Activated T-cell treated with anti-CD3 and anti-CD28 coated beads, Interleukin-2, amount 50 U/mL, for 24 hours (primary cell): ENCODE measurements around the gene HHIPL1.

Experiments
- DNase-seq: peaks from one replicate; pipeline ENCODE4 v3.0.0-alpha.2; 2020
- H3K27ac Mint-ChIP-seq: 2 replicates; pipeline ENCODE4 v1.8.0; 2020; ENCODE audit warnings: mild to moderate bottlenecking, mixed read lengths
- H3K27me3 Mint-ChIP-seq: 2 replicates; pipeline ENCODE4 v1.8.0; 2020; ENCODE audit warnings: mixed read lengths
- H3K36me3 Mint-ChIP-seq: 2 replicates; pipeline ENCODE4 v1.8.0; 2020; ENCODE audit warnings: low read depth, mixed read lengths
- H3K4me1 Mint-ChIP-seq: 2 replicates; pipeline ENCODE4 v1.8.0; 2020; ENCODE audit warnings: low read depth, mixed read lengths
- H3K4me3 Mint-ChIP-seq: 2 replicates; pipeline ENCODE4 v1.8.0; 2020; ENCODE audit warnings: mild to moderate bottlenecking, moderate library complexity, mixed read lengths
- H3K9me3 Mint-ChIP-seq: 2 replicates; pipeline ENCODE4 v1.8.0; 2020; ENCODE audit warnings: mixed read lengths

The HHIPL1 gene

DNA sequence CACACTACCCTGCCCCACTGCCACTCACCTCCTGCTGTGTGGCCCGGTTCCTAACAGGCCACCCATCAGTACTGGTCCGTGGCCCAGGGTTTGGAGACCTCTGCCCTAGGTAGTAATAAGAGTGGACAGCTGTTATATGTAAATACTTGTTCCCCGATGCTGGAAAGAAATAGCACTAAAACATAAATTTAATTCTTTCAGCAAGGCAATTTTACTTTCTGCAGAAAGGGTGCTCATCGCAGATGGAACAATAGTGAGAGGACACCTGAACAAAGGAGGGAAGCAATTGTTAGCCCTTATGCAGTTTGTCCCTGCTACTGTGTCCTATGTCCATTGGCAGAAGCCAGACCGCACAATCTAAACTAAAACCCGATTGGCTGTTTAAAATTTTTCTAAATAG is 33.3 kb downstream of the HHIPL1 start:
- Mint-ChIP-seq H3K27me3 (peaks cover 11% of the 10 kb centered on the region), H3K36me3 (no peaks in the 10 kb centered on the region), H3K4me1 (peaks cover 10% of the 10 kb centered on the region), H3K4me3 (no peak overlapping the region), H3K9me3 (peaks cover 7% of the 10 kb centered on the region), H3K27ac (no peak overlapping the region)
- no peak for DNase-seq

DNA sequence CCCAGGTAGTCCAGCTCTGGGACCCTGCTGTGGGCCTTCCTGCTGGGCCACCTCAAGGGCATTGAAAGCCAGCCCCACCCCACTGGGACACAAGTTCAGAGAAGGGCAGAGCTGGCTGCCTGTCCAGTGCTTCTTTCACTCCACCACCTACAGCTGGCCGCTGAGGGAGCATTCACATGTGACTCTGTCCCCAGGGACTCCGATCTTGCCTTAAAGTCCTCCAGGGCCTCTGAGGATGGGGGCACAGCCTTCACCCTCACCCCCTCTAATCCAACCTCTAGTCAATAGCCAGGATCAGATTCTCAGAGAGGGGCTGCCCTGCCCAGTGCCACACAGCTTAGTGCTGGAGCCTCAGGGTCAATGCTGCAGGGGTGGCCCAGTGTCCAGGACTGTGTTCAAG is 34.2 kb downstream of the HHIPL1 start:
- H3K27me3 Mint-ChIP-seq: peaks cover 9% of the 10 kb centered on the region
- H3K27ac Mint-ChIP-seq: no peak overlapping the region
- H3K36me3 Mint-ChIP-seq: peaks cover 3% of the 10 kb centered on the region
- H3K4me1 Mint-ChIP-seq: peaks cover 10% of the 10 kb centered on the region
- no peak overlapping the region for H3K4me3 Mint-ChIP-seq
- DNase-seq: no peak
- H3K9me3 Mint-ChIP-seq: peaks cover 7% of the 10 kb centered on the region

DNA sequence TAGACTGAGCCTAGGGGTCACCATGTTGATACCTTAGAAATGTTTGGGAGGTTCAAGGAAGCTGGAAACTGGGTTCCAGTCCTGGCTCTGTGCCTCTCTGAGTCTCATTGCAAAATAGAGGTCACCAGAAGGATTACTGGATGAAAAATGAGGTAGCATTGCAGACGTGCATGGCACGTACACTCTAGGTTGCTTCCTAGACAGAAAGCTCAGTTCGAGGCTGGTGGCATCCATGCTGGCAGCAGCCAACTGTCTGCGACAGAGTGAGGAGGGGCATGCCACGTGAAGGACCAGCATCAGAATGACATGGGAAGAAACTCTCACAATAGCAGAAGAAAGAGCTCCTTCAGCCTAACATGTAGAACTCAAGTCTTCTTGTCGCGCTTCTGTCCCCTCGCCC is 34.6 kb downstream of the HHIPL1 start:
- DNase-seq: no peak
- Mint-ChIP-seq H3K9me3 (peaks cover 7% of the 10 kb centered on the region), H3K27ac (no peak overlapping the region), H3K4me1 (peaks cover 10% of the 10 kb centered on the region), H3K27me3 (peaks cover 5% of the 10 kb centered on the region), H3K4me3 (no peak overlapping the region), H3K36me3 (peaks cover 3% of the 10 kb centered on the region)

DNA sequence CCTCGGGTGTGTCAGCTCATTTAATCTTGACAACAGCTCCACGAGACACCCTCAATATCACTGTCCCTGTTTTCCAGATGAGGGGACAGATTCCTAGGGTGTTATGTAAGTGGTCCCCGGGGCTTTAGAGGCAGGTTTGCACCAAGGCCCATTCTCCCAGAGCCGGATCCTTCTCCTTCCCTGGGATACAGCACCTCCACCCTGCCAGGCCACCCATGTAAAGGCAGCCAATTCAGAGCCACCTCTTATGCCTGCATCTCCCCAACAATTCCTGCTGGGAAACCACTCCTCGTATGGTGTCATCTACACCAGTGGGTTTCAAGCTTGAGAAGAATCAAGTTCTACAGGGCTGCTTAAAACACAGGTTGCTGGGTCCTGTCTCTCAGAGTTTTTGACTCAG is 35.1 kb downstream of the HHIPL1 start:
- no peak overlapping the region for H3K27ac Mint-ChIP-seq
- H3K4me1 Mint-ChIP-seq: peaks cover 10% of the 10 kb centered on the region
- peaks cover 3% of the 10 kb centered on the region for H3K36me3 Mint-ChIP-seq
- peaks cover 7% of the 10 kb centered on the region for H3K9me3 Mint-ChIP-seq
- no peak overlapping the region for H3K4me3 Mint-ChIP-seq
- DNase-seq: no peak
- peaks cover 2% of the 10 kb centered on the region for H3K27me3 Mint-ChIP-seq

DNA sequence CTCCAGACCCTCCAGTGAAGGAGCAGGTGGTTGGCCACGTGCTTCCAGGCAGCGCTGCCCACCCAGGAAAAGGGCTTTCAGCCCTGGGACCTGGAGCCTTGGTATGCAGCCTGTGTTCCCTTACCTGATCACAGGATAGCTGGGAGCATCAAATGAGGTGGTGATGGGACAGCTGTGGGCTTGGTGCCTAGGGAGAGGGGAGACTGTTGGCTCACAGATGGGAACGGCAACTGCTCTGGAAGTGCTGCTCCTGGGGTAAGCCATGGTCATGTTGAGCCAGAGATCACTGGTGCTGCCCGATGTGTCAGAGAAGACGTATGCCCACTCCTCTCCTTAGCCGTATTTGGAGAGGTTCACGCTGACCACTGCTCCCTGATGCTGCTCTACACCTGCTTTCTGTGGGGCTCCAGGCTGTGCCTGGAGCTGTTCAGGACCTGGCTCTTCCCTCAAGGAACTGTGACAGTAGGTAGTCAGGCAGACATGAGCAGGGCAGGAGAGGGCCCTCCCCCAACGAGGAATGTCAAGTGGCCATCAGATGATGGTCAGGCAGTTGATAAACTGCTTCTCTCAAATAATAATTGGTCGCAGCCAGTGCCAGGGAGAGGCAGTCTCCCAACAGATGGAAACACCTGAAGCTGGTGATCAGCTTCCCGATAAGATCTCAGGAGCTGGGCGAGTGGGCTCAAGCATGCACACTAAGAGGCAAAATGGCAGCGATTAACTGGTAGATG is 36.3 kb downstream of the HHIPL1 start:
- H3K4me3 Mint-ChIP-seq: no peak overlapping the region
- peaks cover 12% of the 10 kb centered on the region for H3K4me1 Mint-ChIP-seq
- H3K9me3 Mint-ChIP-seq: peaks cover 7% of the 10 kb centered on the region
- H3K36me3 Mint-ChIP-seq: peaks cover 3% of the 10 kb centered on the region
- H3K27me3 Mint-ChIP-seq: peaks cover 11% of the 10 kb centered on the region
- H3K27ac Mint-ChIP-seq: no peak overlapping the region
- no peak for DNase-seq

DNA sequence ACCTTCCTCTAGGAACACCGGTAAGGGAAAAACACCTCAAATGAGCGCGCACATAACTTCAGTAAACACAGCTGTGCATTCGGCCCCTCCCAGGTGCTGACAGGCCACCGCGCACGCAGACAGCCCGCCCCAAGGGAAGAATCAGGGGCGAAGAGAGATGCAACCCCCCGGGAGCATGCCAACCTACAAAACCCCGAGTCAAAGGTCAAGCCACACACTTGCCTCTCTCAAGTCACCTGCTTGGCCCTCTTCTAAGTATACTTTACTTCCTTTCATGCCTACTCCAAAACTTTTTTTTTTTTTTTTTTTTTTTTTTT is 36.9 kb downstream of the HHIPL1 start:
- peaks cover 3% of the 10 kb centered on the region for H3K36me3 Mint-ChIP-seq
- no peak for DNase-seq
- no peak overlapping the region for H3K27ac Mint-ChIP-seq
- H3K27me3 Mint-ChIP-seq: peaks cover 14% of the 10 kb centered on the region
- peaks cover 7% of the 10 kb centered on the region for H3K9me3 Mint-ChIP-seq
- peaks cover 8% of the 10 kb centered on the region for H3K4me1 Mint-ChIP-seq
- no peak overlapping the region for H3K4me3 Mint-ChIP-seq

DNA sequence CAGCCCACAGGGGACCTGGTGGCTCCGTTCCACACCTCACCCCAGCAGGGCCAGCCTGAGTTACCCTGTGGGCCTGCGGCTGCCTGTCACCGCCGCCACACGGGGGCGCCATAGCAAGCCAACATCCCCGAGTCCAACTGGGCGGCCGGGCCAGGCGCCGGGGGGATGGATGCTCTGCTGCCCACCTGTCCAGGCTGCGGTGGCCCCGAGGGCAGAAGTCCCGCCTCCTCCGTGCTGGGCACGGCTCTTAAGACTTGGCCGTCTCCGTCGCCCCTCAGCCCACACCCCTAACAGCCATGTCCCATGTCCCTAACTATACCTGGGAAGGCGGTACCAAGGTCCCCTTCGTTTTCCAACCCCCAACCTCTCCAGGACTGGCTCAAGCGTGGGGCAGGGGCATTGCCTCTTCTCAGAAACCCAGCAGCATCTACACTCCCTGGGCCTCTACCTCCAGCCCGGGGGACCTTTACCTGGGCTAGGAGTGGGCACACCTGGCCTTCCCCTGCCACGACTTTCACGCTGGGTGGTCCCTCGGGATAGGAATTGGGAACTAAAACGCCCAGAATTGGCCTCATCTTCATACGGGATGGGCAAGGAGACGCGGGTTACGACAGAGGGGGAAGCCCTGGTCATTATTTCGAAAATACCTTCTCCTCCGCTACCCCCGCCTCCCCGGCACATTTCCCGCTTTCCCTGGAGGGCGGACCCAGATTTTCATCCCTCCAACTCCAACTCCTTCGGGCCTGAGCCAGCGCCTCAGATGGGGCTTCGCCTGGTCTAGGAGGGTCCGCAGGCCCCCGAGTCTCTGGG is 38.1 kb downstream of the HHIPL1 start:
- DNase-seq: peak; percentile 91

DNA sequence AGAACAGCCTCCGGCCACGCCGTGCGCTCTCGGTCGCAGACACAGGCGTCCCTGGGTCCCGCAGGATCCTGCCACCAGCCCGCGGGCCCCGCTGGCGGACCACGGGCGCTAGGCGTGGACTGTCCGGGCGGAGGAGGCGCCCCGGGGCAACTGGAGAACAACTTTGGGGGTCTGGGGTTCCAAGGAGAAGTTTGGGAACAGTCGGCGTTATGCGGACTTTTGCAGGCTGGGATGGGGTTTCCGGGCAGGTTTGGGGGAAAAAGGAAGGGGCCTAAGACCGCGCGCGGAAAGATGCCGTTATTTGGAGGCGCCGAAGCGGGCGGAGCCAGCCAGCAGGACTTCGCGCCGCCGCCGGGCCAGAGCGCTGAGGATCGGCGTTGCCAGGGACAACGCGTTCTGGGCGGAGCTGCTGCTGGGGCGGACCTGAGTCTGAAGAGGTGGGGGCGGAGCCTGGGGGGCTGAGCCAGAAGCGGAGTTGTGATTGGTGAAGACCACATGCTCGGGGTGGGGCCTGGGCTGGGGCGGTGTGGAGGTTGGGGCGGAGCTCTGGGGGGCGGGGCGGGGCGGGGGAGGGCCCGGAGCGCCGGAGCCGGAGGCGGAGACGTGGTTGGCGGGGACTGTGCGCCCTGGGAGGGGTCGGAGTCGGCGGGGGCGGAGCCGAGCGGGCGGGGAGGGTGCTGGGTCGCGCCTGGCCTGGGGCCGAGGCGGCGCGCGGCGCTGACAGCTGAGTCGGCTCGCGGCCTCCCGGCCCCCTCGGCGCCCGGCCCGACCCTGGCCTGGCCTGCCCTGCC is 38.9 kb downstream of the HHIPL1 start, which contains the start of gene CYP46A1:
TSS of gene CYP46A1 (plus strand) at position 680 of the 791 bp plus-strand sequence. CDS start 120 bp downstream, outside the sequence.
- Mint-ChIP-seq H3K9me3 (no peaks in the 10 kb centered on the region), H3K4me3 (peak within 1 kb of the TSS; percentile 87)

More for the DNA sequence above, 38.1 kb downstream of the HHIPL1 start:
- Mint-ChIP-seq H3K27ac (peak overlapping the region; percentile 89), H3K4me1 (peaks cover 9% of the 10 kb centered on the region), H3K27me3 (peaks cover 18% of the 10 kb centered on the region), H3K36me3 (peaks cover 3% of the 10 kb centered on the region), H3K9me3 (peaks cover 6% of the 10 kb centered on the region), H3K4me3 (peak overlapping the region; percentile 87)

DNA sequence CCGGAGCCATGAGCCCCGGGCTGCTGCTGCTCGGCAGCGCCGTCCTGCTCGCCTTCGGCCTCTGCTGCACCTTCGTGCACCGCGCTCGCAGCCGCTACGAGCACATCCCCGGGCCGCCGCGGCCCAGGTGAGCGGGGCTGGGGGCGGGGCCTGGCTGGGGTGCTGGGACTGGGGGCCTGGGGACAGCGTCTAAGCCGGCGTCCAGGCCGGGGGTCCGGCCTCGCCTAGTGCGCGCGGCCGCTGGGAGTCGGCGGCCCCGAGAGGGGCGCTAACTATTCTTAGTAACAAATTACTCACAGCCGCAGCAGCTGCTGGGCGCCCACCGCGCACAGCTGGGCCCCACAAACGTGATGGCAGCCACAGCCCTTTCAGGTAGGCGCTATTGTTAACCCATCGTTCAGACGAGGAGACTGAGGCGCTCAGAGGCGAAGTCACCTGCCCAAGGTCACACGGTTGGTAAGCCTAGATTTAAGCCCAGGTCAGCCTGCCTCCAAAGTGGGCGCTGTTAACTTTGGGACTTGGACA is 39.5 kb downstream of the HHIPL1 start:
- no peaks in the 10 kb centered on the region for H3K9me3 Mint-ChIP-seq
- no peak overlapping the region for H3K27ac Mint-ChIP-seq
- no peak overlapping the region for H3K4me3 Mint-ChIP-seq
- peaks cover 33% of the 10 kb centered on the region for H3K27me3 Mint-ChIP-seq
- H3K4me1 Mint-ChIP-seq: peaks cover 16% of the 10 kb centered on the region
- H3K36me3 Mint-ChIP-seq: peaks cover 3% of the 10 kb centered on the region
- no peak for DNase-seq

More for the DNA sequence above, 38.9 kb downstream of the HHIPL1 start, which contains the start of gene CYP46A1:
- peaks cover 26% of the 10 kb centered on the region for H3K27me3 Mint-ChIP-seq
- peak within 1 kb of the TSS; percentile 89 for H3K27ac Mint-ChIP-seq
- peaks cover 3% of the 10 kb centered on the region for H3K36me3 Mint-ChIP-seq
- peak; percentile 99 for DNase-seq
- peaks cover 14% of the 10 kb centered on the region for H3K4me1 Mint-ChIP-seq

DNA sequence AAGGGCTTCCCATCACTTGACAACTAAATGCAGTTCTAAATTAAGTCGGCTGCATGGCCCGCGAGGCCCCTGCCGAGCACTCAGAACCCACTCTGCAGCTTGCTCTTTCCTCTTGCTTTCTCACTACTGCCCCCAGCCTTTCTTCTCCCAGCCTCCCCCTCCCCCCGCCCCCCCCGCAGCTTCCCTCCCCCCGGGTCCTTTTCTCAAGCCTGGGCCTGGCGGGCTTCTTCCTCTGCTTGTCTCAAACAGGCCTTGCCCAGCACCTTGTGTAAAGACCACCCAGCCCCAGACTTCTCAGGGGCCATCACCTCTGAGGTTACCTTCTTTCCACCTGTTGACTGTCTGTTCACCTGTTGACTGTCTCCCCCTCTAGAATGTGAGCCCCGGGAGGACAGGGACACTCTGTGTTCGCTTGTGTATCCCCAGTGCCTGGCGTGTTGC is 40.2 kb downstream of the HHIPL1 start:
- Mint-ChIP-seq H3K27ac (no peak overlapping the region), H3K4me3 (no peak overlapping the region), H3K4me1 (peaks cover 16% of the 10 kb centered on the region), H3K27me3 (peaks cover 40% of the 10 kb centered on the region), H3K36me3 (peaks cover 3% of the 10 kb centered on the region), H3K9me3 (no peaks in the 10 kb centered on the region)
- DNase-seq: no peak

DNA sequence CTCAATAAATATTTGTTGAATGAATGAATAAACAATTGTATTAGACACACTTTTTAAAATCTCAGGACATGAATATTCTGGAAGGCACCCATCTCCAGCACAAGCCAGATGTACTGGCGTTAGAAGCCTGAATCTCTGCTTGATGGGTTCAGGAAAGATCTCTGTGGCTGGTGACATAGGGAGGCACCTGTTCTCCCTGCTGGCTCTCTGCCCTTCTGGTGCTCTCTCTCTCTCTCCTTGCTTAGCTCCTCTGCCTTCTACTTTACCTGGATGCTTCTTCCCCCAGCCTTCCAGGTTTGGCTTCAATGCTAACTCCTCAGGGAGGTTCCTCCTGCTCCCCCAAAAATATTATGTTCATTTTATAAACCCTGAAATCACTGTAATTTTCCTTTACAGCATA is 40.7 kb downstream of the HHIPL1 start:
- Mint-ChIP-seq H3K4me1 (peaks cover 16% of the 10 kb centered on the region), H3K36me3 (peaks cover 3% of the 10 kb centered on the region), H3K4me3 (no peak overlapping the region), H3K9me3 (no peaks in the 10 kb centered on the region), H3K27ac (no peak overlapping the region), H3K27me3 (peaks cover 44% of the 10 kb centered on the region)
- no peak for DNase-seq

DNA sequence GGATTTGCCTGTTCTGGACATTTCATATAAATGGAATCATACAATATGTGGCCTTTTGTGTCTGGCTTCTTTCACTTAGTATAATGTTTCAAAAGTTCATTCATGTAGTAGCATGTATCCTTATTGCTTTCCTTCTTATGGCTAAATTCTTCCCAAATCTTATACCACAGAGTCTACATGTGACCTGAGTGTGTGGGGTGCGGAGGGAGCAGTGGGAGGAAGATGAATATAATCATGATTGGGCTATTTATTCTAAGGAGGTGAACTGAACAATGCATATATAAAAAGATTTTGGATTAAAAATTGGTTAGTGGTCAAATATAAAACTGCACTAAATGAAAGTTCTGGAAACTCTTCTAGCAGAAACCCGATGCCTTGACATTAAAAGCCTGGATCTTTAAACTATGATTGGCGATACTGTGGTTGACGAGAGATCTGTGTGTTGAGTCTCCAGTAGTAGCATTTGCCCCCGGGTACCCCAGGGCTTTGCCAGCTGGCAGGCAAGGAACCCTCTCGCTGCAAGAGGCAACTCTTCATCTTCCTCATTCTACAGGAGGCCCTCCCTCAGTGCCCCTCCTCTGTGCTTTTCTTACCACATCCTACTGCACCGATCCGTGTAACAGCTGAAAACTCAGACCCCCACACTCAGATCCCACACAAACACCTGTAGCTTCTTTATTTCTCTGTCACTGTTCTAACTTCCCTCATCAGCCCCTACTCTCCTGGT is 41.8 kb downstream of the HHIPL1 start:
- no peak overlapping the region for H3K4me3 Mint-ChIP-seq
- H3K9me3 Mint-ChIP-seq: no peaks in the 10 kb centered on the region
- no peak overlapping the region for H3K27ac Mint-ChIP-seq
- peaks cover 52% of the 10 kb centered on the region for H3K27me3 Mint-ChIP-seq
- DNase-seq: no peak
- H3K36me3 Mint-ChIP-seq: peaks cover 3% of the 10 kb centered on the region
- peaks cover 16% of the 10 kb centered on the region for H3K4me1 Mint-ChIP-seq

DNA sequence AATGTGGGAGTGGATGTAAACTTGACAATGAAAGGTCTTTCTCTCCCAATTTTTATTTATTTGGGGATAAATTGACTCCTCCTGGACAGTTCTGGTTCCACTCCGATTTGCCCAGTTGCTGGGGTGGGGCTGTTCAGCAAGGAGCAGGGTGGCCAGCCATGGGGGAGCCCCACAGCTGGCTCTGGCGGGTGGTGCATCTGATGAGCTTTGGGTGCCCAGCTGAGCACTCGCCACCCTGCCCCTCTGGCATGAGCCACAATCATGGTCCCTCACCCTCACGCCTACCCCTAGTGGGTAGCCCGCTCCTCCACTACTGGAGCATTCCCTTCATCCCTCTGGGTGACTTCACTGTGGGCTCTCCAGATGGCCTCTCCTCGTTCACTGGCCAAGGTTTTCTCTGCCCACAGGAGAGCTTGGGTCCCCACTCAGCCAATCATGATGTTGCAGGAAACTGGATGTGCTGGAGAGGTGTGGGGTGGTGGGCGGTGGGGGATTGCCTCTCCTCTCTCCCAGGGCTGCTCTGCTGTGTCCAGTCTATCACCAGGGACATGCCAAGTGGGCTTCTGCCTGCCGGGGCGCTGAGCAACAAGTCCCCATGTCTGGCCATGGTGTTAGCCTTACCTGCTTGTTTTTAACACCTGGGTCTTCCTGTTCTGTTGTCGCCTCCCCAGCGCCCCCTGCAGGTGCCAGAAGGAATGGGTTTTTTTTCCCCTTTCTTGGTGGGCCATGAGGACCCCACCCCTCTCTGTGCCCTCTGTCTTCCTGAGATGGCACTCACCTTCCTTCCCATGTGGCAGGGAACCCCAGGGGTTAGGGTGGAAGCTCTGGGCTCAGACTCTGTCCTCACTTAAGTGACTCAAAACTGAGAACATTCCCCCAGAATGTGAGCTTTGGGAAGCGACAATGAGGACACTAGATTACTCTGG is 42.6 kb downstream of the HHIPL1 start:
- peak; percentile 50 for DNase-seq
- H3K9me3 Mint-ChIP-seq: no peaks in the 10 kb centered on the region
- peaks cover 15% of the 10 kb centered on the region for H3K4me1 Mint-ChIP-seq
- H3K36me3 Mint-ChIP-seq: peaks cover 3% of the 10 kb centered on the region
- peaks cover 55% of the 10 kb centered on the region for H3K27me3 Mint-ChIP-seq
- H3K27ac Mint-ChIP-seq: no peak overlapping the region
- no peak overlapping the region for H3K4me3 Mint-ChIP-seq
